ENCODE data around the gene SAMD1. TPM values are rescaled to one million over a fixed set of nuclear protein-coding genes. Genes with fewer than 3 reads are reported as not detected.

Gene SAMD1
- polyA plus RNA-seq, 1 experiment, result 9.2 TPM

DNA sequence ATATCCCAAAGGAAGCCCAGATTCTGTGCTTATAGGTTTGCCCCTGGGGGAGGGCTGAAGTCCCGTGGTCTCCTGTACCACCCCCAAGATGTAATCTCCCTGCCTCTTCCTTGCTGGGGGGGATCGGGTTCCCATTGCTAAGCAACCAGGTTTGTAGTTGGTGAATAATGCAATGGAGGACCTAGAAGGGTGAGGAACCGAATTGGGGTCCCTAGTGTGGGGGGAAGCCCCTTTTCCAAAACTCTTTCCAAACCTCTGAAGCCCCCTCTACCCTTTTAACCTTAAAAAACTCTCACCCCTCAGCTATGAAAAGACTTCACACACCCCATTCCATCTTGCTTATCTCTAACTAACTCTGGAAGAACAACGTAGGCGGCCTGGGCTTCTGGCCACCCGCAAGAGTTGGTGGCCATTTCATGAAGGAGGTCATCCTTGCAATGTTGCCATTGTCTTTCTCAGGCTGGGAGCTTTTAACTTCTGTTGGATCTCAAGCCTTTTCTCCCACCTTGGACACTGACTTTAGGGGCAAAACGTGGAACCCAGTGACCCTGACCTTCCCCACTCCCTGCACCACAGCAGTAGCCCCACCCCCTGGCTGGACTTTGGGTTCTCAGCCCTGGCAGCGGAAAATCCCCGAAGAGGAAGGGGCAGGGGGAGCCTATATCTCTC is 29.3 kb downstream of the SAMD1 start:
- POLR2A ChIA-PET, result no interaction called here

DNA sequence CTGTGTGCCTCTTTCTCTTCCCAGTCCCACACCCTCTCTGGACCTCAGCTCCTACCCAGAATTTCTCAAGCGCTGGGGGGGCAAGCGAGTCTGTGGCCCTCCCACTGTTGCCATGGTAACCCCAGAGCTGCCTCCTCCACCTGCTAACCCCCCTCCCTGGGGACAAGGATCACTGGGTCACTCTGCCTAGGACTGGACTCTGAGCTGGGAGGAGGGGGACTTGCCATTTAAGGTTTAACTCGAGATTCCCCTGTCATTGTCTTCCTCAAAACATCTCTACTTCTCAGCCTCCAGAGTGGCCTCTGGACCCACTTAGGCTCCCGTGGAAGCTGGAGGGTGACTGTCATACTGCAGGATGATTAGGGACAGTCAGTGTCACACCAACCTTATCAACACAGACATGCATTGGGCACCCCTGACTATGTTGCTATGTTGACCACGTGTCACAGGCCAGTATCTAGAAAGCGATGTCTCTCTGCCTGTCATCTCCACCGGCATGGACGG is 30.8 kb downstream of the SAMD1 start:
- TF ChIP-seq, protein P1, sequence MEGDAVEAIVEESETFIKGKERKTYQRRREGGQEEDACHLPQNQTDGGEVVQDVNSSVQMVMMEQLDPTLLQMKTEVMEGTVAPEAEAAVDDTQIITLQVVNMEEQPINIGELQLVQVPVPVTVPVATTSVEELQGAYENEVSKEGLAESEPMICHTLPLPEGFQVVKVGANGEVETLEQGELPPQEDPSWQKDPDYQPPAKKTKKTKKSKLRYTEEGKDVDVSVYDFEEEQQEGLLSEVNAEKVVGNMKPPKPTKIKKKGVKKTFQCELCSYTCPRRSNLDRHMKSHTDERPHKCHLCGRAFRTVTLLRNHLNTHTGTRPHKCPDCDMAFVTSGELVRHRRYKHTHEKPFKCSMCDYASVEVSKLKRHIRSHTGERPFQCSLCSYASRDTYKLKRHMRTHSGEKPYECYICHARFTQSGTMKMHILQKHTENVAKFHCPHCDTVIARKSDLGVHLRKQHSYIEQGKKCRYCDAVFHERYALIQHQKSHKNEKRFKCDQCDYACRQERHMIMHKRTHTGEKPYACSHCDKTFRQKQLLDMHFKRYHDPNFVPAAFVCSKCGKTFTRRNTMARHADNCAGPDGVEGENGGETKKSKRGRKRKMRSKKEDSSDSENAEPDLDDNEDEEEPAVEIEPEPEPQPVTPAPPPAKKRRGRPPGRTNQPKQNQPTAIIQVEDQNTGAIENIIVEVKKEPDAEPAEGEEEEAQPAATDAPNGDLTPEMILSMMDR (IDR thresholded peaks at IDR 0.05; ENCODE audit: insufficient read depth, low read depth, low read length), result no peak
- no peak overlapping the region for H3K4me3 ChIP-seq (ENCODE audit: low read depth, low read length)
- ChIA-PET CTCF (interaction anchor here (0.5 to 8.7 kb wide), 27 partner anchors 9 to 328 kb away, joined by 3 to 115 read pairs (median 4); partner anchors contain the start of genes ASF1B, IL27RA, MISP3 and RLN3), POLR2A (no interaction called here)
- no peaks in the 10 kb centered on the region for H3K36me3 ChIP-seq (ENCODE audit: control insufficient read depth, insufficient read depth, low read length)
- no peak for DNase-seq (ENCODE audit: low read depth)
- peaks cover 8% of the 10 kb centered on the region; the same call in 1 of the 2 replicates for H3K27me3 ChIP-seq (ENCODE audit: control insufficient read depth, insufficient read depth, low read length)

More for the DNA sequence above, 29.3 kb downstream of the SAMD1 start:
- TF ChIP-seq, protein P1 (IDR thresholded peaks at IDR 0.05; ENCODE audit: insufficient read depth, low read depth, low read length), result no peak
- CTCF ChIA-PET, result interaction anchor here (0.9 to 8.7 kb wide), 8 partner anchors 9 to 180 kb away, joined by 3 to 115 read pairs (median 6); partner anchors contain the start of genes ASF1B and MISP3
- DNase-seq (ENCODE audit: low read depth), result no peak
- H3K4me3 ChIP-seq (ENCODE audit: low read depth, low read length), result no peak overlapping the region
- H3K27me3 ChIP-seq (ENCODE audit: control insufficient read depth, insufficient read depth, low read length), result peaks cover 8% of the 10 kb centered on the region; the same call in 1 of the 2 replicates
- H3K36me3 ChIP-seq (ENCODE audit: control insufficient read depth, insufficient read depth, low read length), result no peaks in the 10 kb centered on the region

- Histone ChIP-seq H3K36me3 (ENCODE audit: control insufficient read depth, insufficient read depth, low read length) (no peaks in the 10 kb centered on the region), H3K4me3 (ENCODE audit: low read depth, low read length) (no peak overlapping the region), H3K27me3 (ENCODE audit: control insufficient read depth, insufficient read depth, low read length) (peaks cover 8% of the 10 kb centered on the region; the same call in 1 of the 2 replicates)
- CTCF ChIA-PET, result interaction anchor here (0.5 to 8.7 kb wide), 29 partner anchors 8 to 328 kb away, joined by 3 to 115 read pairs (median 4); partner anchors contain the start of genes ASF1B, IL27RA, MISP3 and RLN3
- TF ChIP-seq, protein P1 (IDR thresholded peaks at IDR 0.05; ENCODE audit: insufficient read depth, low read depth, low read length), result peak; percentile 90
- no peak for DNase-seq (ENCODE audit: low read depth)
- POLR2A ChIA-PET, result no interaction called here
These were observed 31.5 kb downstream of the SAMD1 start for GRCh38 chr19:14059093-14059480.

DNA sequence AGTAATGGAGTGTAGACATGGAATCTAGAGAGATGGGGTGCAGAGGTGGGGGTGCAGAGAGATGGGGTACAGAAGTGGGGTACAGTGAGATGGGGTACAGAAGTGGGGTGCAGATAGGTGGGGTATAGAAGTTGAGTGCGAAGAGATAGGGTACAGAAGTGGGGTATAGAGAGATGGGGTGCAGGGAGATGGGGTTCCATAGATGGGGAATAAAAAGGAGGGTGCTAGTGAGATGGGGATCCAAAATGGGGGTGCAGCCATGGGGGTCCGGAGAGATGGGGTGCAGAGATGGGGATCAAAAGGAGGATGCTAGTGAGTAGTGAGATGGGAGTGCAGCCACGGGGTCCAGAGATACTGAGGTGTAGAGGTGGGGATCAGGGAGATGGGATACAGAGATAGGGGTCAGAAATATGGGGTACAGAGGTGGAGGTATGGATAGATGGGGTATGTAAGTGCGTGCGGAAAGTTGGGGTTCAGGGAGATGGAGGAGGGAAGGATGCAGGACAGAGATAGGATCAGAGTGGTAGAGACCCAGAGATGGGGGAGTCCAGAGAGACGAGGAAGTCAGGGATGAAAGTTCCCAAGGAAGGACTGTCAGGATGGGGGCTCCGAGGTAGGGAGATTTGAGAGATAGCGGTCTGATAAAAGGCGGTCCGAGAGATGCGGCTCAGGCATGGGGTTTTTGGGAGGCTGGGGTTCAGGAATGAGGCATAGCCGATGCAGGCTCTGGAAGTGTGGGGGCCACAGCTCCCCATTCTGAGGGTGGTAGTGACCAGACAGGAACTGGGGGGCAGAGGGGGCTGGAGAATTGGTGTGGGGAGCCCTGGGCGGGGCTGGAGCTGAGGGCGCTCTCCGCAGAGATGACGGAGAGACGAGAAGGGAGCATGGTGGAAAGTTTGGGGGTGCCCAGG is 32.1 kb downstream of the SAMD1 start:
- H3K36me3 ChIP-seq (ENCODE audit: control insufficient read depth, insufficient read depth, low read length), result no peaks in the 10 kb centered on the region
- no peak for DNase-seq (ENCODE audit: low read depth)
- H3K27me3 ChIP-seq (ENCODE audit: control insufficient read depth, insufficient read depth, low read length), result peaks cover 8% of the 10 kb centered on the region; the same call in 1 of the 2 replicates
- POLR2A ChIA-PET, result no interaction called here
- H3K4me3 ChIP-seq (ENCODE audit: low read depth, low read length), result no peak overlapping the region; the same call in 1 of the 2 replicates
- CTCF ChIA-PET, result interaction anchor here (0.7 to 8.7 kb wide), 27 partner anchors 8 to 197 kb away, joined by 3 to 115 read pairs (median 5); partner anchors contain the start of genes ASF1B, IL27RA, MISP3 and RLN3
- TF ChIP-seq, protein P1 (IDR thresholded peaks at IDR 0.05; ENCODE audit: insufficient read depth, low read depth, low read length), result no peak
